ENCODE results near the gene PTPRT. TPM values are rescaled to one million over a fixed set of nuclear protein-coding genes. Genes with fewer than 3 reads are reported as not detected.

PTPRT gene
- polyA plus RNA-seq, 1 of the 3 experiments (the other 2 are of a cell fraction) = not detected

- TF ChIP-seq FOXJ3 (CRISPR knock-in tag; IDR thresholded peaks at IDR 0.05) = no peak
- no peak for TF ChIP-seq SMC3 (IDR thresholded peaks at IDR 0.05; ENCODE audit: low read depth, low read length)
- no peak for TF ChIP-seq GABPA (IDR thresholded peaks at IDR 0.05; ENCODE audit: low read depth)
Measured at GRCh38 chr20:42255821-42256220, 933.9 kb downstream of the PTPRT start (continued).

- Histone ChIP-seq H4K20me1 (ENCODE audit: insufficient read depth) (no peaks in the 10 kb centered on the region), H3K27ac (ENCODE audit: low read depth in 2 of 2, low read length in 1 of 2) (no peak overlapping the region), H3K36me3 (replicated peaks in 1 of 2; ENCODE audit: control insufficient read depth in 1 of 2, insufficient read depth in 2 of 2, low read length in 1 of 2) (no peaks in the 10 kb centered on the region), H3K4me2 (no peak overlapping the region), H3K9ac (no peak overlapping the region), H3K9me3 (no peaks in the 10 kb centered on the region), H3K27me3 (ENCODE audit: insufficient read depth) (no peaks in the 10 kb centered on the region), H3F3A (replicated peaks; ENCODE audit: insufficient read depth) (no peaks in the 10 kb centered on the region), H3K9me2 (no peaks in the 10 kb centered on the region), H2AFZ (ENCODE audit: low read depth) (no peak overlapping the region), H3K4me1 (ENCODE audit: control insufficient read depth in 1 of 2, insufficient read depth in 2 of 2, low read depth in 1 of 2, low read length in 1 of 2) (no peaks in the 10 kb centered on the region), H3K79me2 (ENCODE audit: insufficient read depth) (no peaks in the 10 kb centered on the region), H3K4me3 (ENCODE audit: low read depth in 2 of 2, low read length in 1 of 2) (no peak overlapping the region)
- TF ChIP-seq TCF12 (IDR thresholded peaks at IDR 0.05) = no peak
- TF ChIP-seq POLR2AphosphoS5 (IDR thresholded peaks at IDR 0.05; ENCODE audit: low read depth, low read length) = no peak
- TF ChIP-seq EZH2phosphoT487 (IDR thresholded peaks at IDR 0.05; ENCODE audit: borderline replicate concordance, low read depth) = no peak
- TF ChIP-seq CTCF (IDR thresholded peaks at IDR 0.05) = no peak
- TF ChIP-seq NRF1 (IDR thresholded peaks at IDR 0.05; ENCODE audit: low read depth, low read length) = no peak
- TF ChIP-seq JUND (IDR thresholded peaks at IDR 0.05) = no peak
- no peak for TF ChIP-seq RXRA (IDR thresholded peaks at IDR 0.05; ENCODE audit: borderline replicate concordance, low read depth)
- no peak for TF ChIP-seq REST (IDR thresholded peaks at IDR 0.05; ENCODE audit: low read depth, low read length)
- no peak for TF ChIP-seq GABPA (IDR thresholded peaks at IDR 0.05; ENCODE audit: low read depth)
- no peak for TF ChIP-seq TEAD4 (IDR thresholded peaks at IDR 0.05; ENCODE audit: borderline replicate concordance, insufficient read depth)
- no peak for TF ChIP-seq EP300 (IDR thresholded peaks at IDR 0.05; ENCODE audit: borderline replicate concordance in 1 of 2, low read depth in 1 of 2, low read length in 1 of 2)
- TF ChIP-seq RFX5 (IDR thresholded peaks at IDR 0.05; ENCODE audit: low read length) = no peak
- TF ChIP-seq YY1 (IDR thresholded peaks at IDR 0.05; ENCODE audit: low read depth) = no peak
- TF ChIP-seq ELF1 (IDR thresholded peaks at IDR 0.05) = no peak
- no peak for TF ChIP-seq SIN3A (IDR thresholded peaks at IDR 0.05; ENCODE audit: borderline replicate concordance, low read depth, low read length)
- TF ChIP-seq TAF1 (IDR thresholded peaks at IDR 0.05; ENCODE audit: borderline replicate concordance, low read depth, low read length) = no peak
- no peak for TF ChIP-seq FOXJ3 (CRISPR knock-in tag; IDR thresholded peaks at IDR 0.05)
- TF ChIP-seq USF2 (IDR thresholded peaks at IDR 0.05; ENCODE audit: borderline replicate concordance, low read depth, low read length) = no peak
- TF ChIP-seq SMC3 (IDR thresholded peaks at IDR 0.05; ENCODE audit: low read depth, low read length) = no peak
- TF ChIP-seq MXI1 (IDR thresholded peaks at IDR 0.05; ENCODE audit: low read depth, low read length) = no peak
- POLR2A ChIA-PET = no interaction called here
- WGBS (ENCODE audit: low lambda C conversion rate) = 73% methylated on average over 2 of the region's 2 CpGs
- no peak for DNase-seq
- CTCF ChIA-PET = no interaction called here
Measured at GRCh38 chr20:42254673-42255072, 935.0 kb downstream of the PTPRT start.

All from SK-N-SH (cell line).